ENCODE results near the gene CD209.

CD209 gene

GRCh38 chr19:7698583-7698982 lies 48.8 kb downstream of the CD209 start:
- Histone ChIP-seq H2AFZ (no peak overlapping the region), H3K9me3 (ENCODE audit: control insufficient read depth, low read length) (no peaks in the 10 kb centered on the region), H3K27ac (no peak overlapping the region), H3K79me2 (no peaks in the 10 kb centered on the region), H3K9ac (no peak overlapping the region), H3K4me2 (ENCODE audit: low read length) (no peak overlapping the region), H3K4me3 (ENCODE audit: low read depth, low read length) (no peak overlapping the region), H3K4me1 (no peaks in the 10 kb centered on the region), H3K36me3 (ENCODE audit: control insufficient read depth, insufficient read depth, low read length) (no peaks in the 10 kb centered on the region), H3K27me3 (ENCODE audit: control insufficient read depth, insufficient read depth, low read length) (no peaks in the 10 kb centered on the region)
- no peak for TF ChIP-seq CTCF (IDR thresholded peaks at IDR 0.05)

GRCh38 chr19:7697721-7698287 lies 49.5 kb downstream of the CD209 start:
- H3K9me3 ChIP-seq (ENCODE audit: control insufficient read depth, low read length): no peaks in the 10 kb centered on the region
- no peaks in the 10 kb centered on the region for H3K79me2 ChIP-seq
- no peaks in the 10 kb centered on the region for H3K27me3 ChIP-seq (ENCODE audit: control insufficient read depth, insufficient read depth, low read length)
- H3K4me3 ChIP-seq (ENCODE audit: low read depth, low read length): no peak overlapping the region
- H3K27ac ChIP-seq: no peak overlapping the region
- H3K9ac ChIP-seq: no peak overlapping the region
- no peaks in the 10 kb centered on the region for H3K4me1 ChIP-seq
- H3K4me2 ChIP-seq (ENCODE audit: low read length): no peak overlapping the region
- no peak overlapping the region for H2AFZ ChIP-seq
- TF ChIP-seq CTCF (IDR thresholded peaks at IDR 0.05): no peak
- no peaks in the 10 kb centered on the region for H3K36me3 ChIP-seq (ENCODE audit: control insufficient read depth, insufficient read depth, low read length)

- H2AFZ ChIP-seq: no peak overlapping the region
- no peak overlapping the region for H3K4me3 ChIP-seq (ENCODE audit: low read depth, low read length)
- no peak overlapping the region for H3K4me2 ChIP-seq (ENCODE audit: low read length)
- no peaks in the 10 kb centered on the region for H3K36me3 ChIP-seq (ENCODE audit: control insufficient read depth, insufficient read depth, low read length)
- H3K9ac ChIP-seq: no peak overlapping the region
- H3K4me1 ChIP-seq: no peaks in the 10 kb centered on the region
- H3K79me2 ChIP-seq: no peaks in the 10 kb centered on the region
- H3K27ac ChIP-seq: no peak overlapping the region
- H3K27me3 ChIP-seq (ENCODE audit: control insufficient read depth, insufficient read depth, low read length): no peaks in the 10 kb centered on the region
- TF ChIP-seq CTCF (IDR thresholded peaks at IDR 0.05): no peak
- H3K9me3 ChIP-seq (ENCODE audit: control insufficient read depth, low read length): no peaks in the 10 kb centered on the region
Measured at GRCh38 chr19:7694499-7694898, 52.8 kb downstream of the CD209 start.

GRCh38 chr19:7692417-7693088 lies 54.8 kb downstream of the CD209 start:
- Histone ChIP-seq H2AFZ (no peak overlapping the region), H3K4me3 (ENCODE audit: low read depth, low read length) (no peak overlapping the region), H3K4me1 (no peaks in the 10 kb centered on the region), H3K9ac (no peak overlapping the region), H3K27ac (no peak overlapping the region), H3K36me3 (ENCODE audit: control insufficient read depth, insufficient read depth, low read length) (no peaks in the 10 kb centered on the region), H3K79me2 (no peaks in the 10 kb centered on the region), H3K27me3 (ENCODE audit: control insufficient read depth, insufficient read depth, low read length) (no peaks in the 10 kb centered on the region), H3K4me2 (ENCODE audit: low read length) (no peak overlapping the region), H3K9me3 (ENCODE audit: control insufficient read depth, low read length) (no peaks in the 10 kb centered on the region)
- TF ChIP-seq CTCF (IDR thresholded peaks at IDR 0.05): no peak

GRCh38 chr19:7691497-7691896 lies 55.8 kb downstream of the CD209 start:
- H3K9me3 ChIP-seq (ENCODE audit: control insufficient read depth, low read length): no peaks in the 10 kb centered on the region
- H3K9ac ChIP-seq: no peak overlapping the region
- no peak overlapping the region for H3K4me3 ChIP-seq (ENCODE audit: low read depth, low read length)
- no peak overlapping the region for H3K4me2 ChIP-seq (ENCODE audit: low read length)
- no peaks in the 10 kb centered on the region for H3K36me3 ChIP-seq (ENCODE audit: control insufficient read depth, insufficient read depth, low read length)
- H3K4me1 ChIP-seq: no peaks in the 10 kb centered on the region
- TF ChIP-seq CTCF (IDR thresholded peaks at IDR 0.05): no peak
- no peaks in the 10 kb centered on the region for H3K79me2 ChIP-seq
- H3K27me3 ChIP-seq (ENCODE audit: control insufficient read depth, insufficient read depth, low read length): no peaks in the 10 kb centered on the region
- H3K27ac ChIP-seq: no peak overlapping the region
- no peak overlapping the region for H2AFZ ChIP-seq
